HG03097 (cell line): ENCODE measurements around the gene GRK4.
"Not testable (repeated sequence)": the region's sequence is repeated elsewhere in the genome, so short reads cannot be mapped to it uniquely, and the experiment has no call there.

ENCODE experiments used
- ATAC-seq: cut with Tn5 transposase; IDR thresholded peaks from one replicate; pipeline ENCODE4 v1.9.1; 2021; ENCODE audit not compliant: unreplicated experiment, low FRiP score

The GRK4 gene

DNA sequence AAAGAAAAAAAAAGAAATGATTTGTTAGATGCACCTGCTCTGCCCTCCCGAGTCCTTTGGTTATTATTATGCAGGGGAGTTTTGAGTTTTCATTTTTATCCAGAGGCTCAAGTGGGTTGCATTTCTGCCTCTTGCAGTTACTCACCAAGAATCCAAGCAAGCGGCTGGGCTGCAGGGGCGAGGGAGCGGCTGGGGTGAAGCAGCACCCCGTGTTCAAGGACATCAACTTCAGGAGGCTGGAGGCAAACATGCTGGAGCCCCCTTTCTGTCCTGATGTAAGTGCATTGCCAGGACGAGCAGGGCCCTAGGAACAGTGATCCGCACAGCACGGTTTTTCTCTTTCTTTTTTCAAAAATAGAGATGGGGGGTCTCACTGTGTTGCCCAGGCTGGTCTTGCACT, 71.9 kb downstream of the GRK4 start:
- ATAC-seq, result no peak

DNA sequence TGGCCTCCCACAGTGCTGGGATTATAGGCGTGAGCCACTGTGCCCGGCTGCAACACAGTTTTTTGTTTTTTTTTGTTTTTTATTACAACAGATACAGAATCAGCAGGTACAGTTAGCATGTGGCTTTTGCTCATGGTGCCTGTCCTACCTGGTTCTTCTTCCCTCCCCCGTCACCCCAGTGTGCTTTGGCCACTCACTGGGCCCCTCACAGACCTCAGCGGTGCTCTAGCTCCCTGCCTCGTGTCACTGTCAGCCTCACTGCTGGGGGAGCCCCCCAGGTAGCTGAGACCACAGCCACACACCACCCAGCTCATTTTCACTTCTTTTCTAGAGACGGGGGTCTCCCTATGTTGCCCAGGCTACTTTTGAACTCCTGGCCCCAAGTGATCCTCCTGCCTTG, 72.3 kb downstream of the GRK4 start:
- ATAC-seq, result no peak

DNA sequence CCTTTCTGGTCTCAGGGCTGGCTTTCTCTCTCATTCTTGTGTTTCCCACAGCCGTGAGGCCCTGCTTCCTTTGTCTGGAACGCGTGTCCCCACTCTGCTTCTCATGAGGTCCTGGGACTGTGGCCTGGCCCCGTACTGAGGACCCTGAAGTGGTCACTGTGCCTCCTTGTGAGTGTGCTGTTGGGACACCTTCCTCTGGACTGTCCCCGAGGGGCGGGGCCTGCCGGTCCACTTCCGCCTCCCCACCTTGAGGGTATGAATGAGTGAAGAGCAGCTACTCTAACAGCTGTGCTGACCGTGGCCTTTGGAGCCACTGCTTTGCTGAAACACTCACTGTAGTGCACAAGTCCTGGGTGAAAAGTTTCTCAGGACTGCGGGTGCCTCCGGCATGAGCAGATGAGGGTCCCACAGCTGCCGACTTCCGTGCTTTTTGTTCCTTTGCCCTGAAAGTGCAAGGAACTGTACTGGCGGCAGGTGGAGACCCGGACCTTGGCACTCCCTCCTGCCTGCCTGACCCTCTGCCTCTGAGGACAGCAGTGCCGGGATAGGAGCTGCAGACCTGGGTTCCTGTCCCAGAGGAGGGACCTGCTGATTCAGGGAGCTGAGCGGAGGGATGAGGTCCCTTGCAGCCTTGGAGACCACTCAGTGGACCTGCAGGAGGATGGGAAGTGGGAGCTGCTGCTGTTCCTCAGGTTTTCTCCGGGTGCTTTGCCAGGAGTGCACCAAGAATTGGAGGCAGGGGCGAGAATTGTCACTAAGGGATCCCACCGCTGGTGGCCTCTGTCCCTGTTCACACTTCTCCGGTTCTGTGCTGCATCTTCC, 73.0 kb downstream of the GRK4 start:
- no peak for ATAC-seq

DNA sequence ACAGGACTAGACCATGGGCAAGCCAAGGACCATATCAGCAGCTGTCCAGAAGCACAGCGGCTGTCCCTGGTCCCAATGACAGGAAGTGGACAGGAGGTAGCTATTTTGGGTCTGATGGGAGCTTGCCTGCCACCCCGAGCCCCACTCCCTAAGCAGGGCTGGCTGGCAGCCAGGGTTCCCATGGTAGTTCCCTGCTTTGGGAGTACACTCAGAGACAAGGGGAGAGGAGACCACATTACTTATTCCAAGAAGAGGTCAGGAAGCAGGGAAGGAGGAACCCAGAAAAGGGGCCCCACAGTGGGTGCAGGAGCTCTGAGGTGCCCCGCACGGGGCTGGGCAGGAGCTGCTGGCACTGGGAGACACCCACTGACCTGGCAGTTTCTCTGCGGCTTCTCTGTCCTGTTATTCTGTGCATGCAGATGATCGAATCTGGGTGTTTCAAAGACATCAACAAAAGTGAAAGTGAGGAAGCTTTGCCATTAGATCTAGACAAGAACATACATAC, 74.6 kb downstream of the GRK4 start:
- no peak for ATAC-seq

DNA sequence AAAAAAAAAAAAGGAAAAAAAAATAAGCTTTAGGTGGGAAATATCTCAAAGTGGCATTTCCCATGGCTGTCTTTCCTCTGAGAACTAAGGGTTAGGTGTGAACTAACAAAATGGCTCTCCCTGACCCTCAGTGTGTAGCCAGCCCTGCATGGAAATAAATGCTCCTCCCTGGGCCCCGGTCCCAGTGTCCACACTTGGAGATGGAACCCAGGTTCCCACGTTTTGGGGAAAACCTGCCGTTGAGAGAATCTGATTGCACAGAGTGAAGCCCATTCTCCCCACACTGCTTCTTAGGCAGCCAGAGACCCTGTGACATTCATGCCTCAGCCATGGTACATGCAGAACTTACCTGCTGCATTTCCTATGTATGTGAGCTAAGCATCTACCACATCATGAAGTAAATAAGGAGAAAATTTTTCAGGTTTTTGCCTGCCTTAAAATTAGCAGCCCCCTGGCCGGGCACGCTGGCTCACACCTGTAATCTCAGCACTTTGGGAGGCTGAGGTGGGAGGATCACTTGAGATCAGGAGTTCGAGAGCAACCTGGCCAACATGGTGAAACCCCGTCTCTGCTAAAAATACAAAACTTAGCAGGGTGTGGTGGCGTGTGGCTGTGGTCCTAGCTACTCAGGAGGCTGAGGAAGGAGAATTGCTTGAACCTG, 76.5 kb downstream of the GRK4 start:
- no peak for ATAC-seq

- no peak for ATAC-seq
Observed at GRCh38 chr4:3040452-3041191, 77.3 kb downstream of the GRK4 start.

DNA sequence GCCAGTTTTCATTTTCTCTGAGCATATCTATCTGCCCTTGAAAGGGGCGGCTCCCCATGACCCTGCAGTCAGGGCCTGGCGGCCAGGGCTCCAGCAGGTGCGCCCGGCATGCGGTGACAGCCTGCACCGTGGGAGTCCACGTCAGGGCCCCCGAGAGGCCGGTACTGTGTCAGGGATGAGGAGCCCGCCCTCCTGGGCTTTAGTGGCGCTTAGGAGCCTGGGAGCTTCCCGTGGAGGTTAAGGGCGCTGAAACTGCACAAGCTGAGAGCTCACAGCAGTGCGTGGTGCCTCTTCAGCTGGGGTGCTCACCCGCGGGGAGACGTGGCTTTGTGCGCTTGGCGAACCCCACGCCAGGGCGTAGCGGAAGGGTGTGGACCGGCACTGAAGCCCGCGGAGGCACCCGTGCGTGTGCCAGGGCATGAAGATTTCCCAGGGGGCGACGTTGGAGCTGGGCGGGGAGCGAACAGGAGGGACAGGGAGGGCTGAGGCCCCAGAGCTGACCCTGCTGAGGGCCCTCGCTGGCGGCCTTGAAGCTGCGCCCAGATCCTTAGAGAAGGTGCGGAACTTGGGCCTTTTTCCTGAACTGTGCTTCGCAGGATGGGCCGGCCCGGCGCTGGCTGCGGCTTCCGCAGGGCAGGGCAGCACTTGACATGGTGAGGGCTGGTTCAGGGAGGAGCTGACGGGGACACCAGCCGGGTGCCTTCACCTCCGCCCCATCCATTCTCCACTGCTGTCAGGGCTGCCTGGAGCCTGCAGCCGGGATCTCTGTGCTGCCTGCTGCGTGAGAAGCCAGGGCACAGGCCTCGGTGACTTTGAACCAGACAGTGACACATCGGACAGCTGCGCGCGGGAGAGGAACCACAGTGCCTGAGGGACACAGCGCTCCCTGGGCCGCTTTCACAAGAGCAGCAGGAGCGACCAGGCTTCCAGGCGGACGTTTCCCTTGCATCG, 78.1 kb downstream of the GRK4 start:
- no peak for ATAC-seq

DNA sequence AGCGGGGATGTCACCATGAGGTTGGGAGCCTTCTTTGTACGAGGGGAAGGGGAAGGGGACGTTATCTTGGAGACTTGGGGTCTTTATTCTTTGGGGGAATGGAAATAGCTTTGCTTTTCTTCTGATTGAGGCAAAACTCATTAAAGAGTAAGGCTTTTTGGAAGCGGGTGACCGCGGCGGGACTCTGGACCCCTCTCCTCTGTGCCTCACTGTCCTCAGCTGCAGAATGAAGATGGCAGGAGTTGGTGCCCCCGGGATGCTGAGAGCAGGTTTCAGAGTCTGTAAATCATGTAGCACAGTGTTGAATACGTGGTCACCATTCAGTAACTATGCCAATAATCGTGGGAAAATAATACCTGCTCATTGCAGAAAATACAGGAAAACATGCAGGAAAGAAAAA, 78.9 kb downstream of the GRK4 start:
- no peak for ATAC-seq

- ATAC-seq, result no peak
Observed at GRCh38 chr4:3043282-3044020, 80.1 kb downstream of the GRK4 start.

DNA sequence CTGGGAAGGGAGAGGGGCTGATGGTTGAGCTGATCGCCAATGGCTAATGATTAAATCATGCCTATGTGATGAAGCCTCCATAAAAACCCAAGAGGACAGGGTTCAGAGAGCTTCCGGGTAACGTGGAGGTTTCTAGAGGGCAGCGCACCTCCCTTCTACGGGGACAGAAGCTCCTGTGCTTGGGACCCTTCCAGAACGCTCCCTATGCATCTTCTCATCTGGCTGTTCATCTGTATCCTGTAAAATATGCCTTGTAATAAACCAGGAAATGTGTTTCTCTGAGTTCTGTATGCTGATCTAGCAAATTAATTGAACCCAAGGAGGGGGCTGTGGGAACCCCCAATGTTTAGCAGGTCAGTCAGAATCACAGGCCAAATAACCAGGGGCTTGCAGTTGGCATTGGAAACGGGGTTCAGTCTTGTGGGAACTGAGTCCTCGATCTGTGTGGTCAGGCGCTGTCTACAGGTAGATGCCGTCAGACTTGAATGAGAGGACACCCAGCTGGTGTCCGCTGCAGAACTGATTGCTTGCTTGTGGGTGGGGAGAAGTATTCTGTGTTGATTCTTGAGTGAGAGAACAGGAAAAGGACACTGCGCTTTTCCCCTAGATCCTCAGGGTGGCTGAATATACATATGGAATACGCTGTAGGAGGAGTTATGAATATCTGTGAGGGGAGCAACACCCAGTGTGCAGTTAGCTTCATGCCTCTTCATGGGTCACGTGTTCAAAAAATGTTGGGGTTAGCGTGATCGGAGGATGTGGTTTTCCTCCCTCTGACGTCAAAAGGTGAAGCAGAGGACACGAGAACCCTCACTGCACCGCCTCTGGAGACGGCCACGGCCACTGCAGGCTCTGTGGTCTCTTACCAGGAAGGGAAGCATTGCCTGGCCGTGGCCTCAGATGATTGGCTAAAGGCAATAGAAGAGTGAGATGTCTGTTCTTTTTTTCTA, 81.8 kb downstream of the GRK4 start:
- no peak for ATAC-seq

GRCh38 chr4:3046162-3046561, 82.8 kb downstream of the GRK4 start:
- no peak for ATAC-seq

- ATAC-seq, result no peak
Observed at GRCh38 chr4:3046623-3047022, 83.3 kb downstream of the GRK4 start.

- peak; percentile 90 for ATAC-seq
Observed at GRCh38 chr4:3047464-3048286, 84.3 kb downstream of the GRK4 start.

DNA sequence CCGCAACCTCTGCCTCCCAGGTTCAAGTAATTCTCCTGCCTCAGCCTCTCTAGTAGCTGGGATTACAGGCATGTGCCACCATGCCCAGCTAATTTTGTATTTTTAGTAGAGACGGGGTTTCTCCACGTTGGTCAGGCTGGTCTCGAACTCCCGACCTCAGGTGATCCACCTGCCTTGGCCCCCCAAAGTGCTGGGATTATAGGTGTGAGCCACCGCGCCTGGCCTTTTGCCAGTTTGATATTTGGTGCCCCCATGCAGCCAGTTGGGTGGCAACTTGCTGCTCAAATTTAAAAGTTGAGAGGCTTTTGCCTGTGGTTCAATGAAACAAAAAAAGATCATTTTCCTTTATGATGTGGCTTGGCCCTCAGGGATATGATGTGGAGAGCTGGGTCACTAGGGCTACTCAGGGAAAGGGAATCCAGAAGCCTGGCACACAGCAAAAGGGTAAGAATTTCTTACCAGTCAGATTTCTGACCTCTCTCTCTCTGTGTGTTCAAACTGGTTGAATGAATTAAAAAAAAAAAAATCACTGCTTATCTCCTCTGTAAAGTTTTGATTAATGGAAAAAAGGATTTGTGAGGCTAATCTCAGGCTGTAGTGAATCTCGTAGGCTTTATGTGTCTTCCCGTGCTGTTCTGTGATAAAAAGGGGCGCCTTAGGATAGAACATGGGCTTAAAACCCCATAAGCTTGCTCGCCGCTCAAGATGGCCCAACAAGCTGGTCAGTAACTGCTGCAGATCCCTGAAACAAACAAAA, 87.9 kb downstream of the GRK4 start:
- ATAC-seq, result not testable (repeated sequence)

- no peak for ATAC-seq
Observed at GRCh38 chr4:3054169-3054759, 90.9 kb downstream of the GRK4 start.

DNA sequence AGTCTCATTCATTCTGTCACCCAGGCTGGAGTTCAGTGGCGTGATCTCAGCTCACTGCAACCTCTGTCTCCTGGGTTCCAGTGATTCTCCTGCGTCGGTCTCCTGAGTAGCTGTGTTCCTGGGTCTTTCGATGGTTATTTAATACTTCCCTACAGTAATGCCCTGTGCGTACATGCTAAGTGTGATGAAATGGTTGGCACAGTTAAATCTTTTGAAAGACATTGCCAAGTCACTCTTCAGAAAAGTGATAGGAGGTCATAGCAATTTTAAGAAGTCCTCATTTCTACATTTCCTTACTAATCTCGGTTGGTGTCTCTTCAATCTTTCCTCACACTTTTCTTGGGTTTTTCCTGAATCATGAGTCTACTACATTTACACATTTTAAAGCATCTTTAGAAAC, 96.6 kb downstream of the GRK4 start:
- ATAC-seq, result no peak

DNA sequence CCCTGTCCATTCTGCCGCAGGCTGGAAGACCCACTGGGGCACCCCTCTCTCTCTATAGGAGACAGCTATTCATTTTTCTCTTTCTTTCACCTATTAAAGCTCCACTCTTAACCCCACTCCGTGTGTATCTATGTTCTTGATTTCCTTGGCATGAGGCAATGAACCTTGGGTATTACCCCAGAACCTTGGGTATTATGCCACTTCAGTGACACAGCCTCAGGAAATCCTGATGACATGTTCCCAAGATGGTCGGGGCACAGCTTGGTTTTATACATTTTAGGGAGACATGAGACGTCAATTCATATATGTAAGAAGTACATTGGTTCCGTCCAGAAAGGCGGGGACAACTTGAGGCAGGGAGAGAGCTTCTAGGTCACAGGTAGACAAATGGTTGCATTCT, 97.6 kb downstream of the GRK4 start:
- ATAC-seq, result no peak
